Psoas muscle (tissue), 8 donors: Measurements from ENCODE around the gene BTNL8. TPM values are rescaled to one million over a fixed set of nuclear protein-coding genes. Genes with fewer than 3 reads are reported as not detected.
"Not testable (repeated sequence)": the region's sequence is repeated elsewhere in the genome, so short reads cannot be mapped to it uniquely, and the experiment has no call there.

Experiments used
- ATAC-seq, 4 donors: fragments of 200-7000 bp; cut with Tn5 transposase; one replicate each; pipeline ENCODE4 v1.9.1; 2020; ENCODE audit warnings: moderate library complexity in 3 of 4, mild to moderate bottlenecking in 2 of 4
- DNase-seq, 2 donors: peaks; one replicate each; pipeline ENCODE4 v3.0.0-alpha.2; 2020
- H3K27ac ChIP-seq: fragments of 200-600 bp; one replicate; pipeline ENCODE4 v1.8.0; 2022
- H3K27me3 ChIP-seq, 3 donors: fragments of 200-600 bp in 1 of 3; one replicate each; pipeline versions ENCODE4 v1.6.1 to v1.8.0; 2013 to 2022; ENCODE audit warnings: low read length in 2 of 3, mild to moderate bottlenecking in 2 of 3, moderate library complexity in 1 of 3; ENCODE audit not compliant: insufficient read depth in 3 of 3
- H3K36me3 ChIP-seq, 2 donors: fragments of 200-600 bp in 1 of 2; one replicate each; pipeline versions ENCODE4 v1.6.1 to v1.8.0; 2013 to 2022; ENCODE audit warnings: low read depth in 1 of 2, mild to moderate bottlenecking in 1 of 2, moderate library complexity in 1 of 2; ENCODE audit not compliant: insufficient read depth in 1 of 2
- H3K4me1 ChIP-seq: fragments of 200-600 bp; one replicate; pipeline ENCODE4 v1.8.0; 2022
- H3K4me3 ChIP-seq: fragments of 200-600 bp; one replicate; pipeline ENCODE4 v1.8.0; 2022; ENCODE audit warnings: mild to moderate bottlenecking
- H3K9me3 ChIP-seq: fragments of 200-600 bp; one replicate; pipeline ENCODE4 v1.8.0; 2022
- WGBS, 3 donors: extraction: QIAGEN DNeasy Blood & Tissue Kit; methylation state at CpG; one replicate each; pipeline versions ENCODE4 v1.1.6 to v1.1.7; 2013; 5-methylcytosine and 5-hydroxymethylcytosine counted together
- intact Hi-C, 2 donors: fragments of 100-400 bp; cut with DNase I; formaldehyde crosslinking; loops; one replicate each; pipeline versions ENCODE4 v1.11.0 to v1.14.2; 2022
- polyA plus RNA-seq, 3 donors: library from polyadenylated mRNA; stranded (reverse); fragments of 200-250 nt; gene quantifications; one replicate each; pipeline ENCODE4 v1.2.3, GENCODE V29; 2013
- total RNA-seq, 4 donors: library from RNA; stranded (reverse); fragmentation: NEBNext Ultra II Directional in 2 of 4; extraction: Animal tissue kit (Norgen Biotek cat#: 25700) in 2 of 4; gene quantifications; one replicate each; pipeline versions ENCODE4 v1.2.1 to v1.2.4, GENCODE V29; 2021 to 2023
- TF ChIP-seq, protein P1 (sequence below): fragments of 200-600 bp; IDR thresholded peaks from one replicate; pipeline ENCODE4 v1.8.0; 2022; ENCODE audit warnings: antibody characterized with exemption
- donor health status: healthy with polysubstance abuse.
- donor health status: DM: no; HTN: no; CAD: no; lungs with moderate emphysema.
- donor health status: Bipolar disorder and iron deficiency.
- donor health status: healthy.
- donor health status: DM: yes; HTN: yes; CAD: no.
- donor health status: DM: no; HTN: no; CAD: no.
- donor health status: DM: no; HTN: no; CAD: no.
- donor health status: DM: yes; HTN: yes; CAD: no.

Gene BTNL8
- total and polyA plus RNA-seq, 7 donors: 0.09 to 0.46 (median 0.19) TPM; not detected in 2

DNA sequence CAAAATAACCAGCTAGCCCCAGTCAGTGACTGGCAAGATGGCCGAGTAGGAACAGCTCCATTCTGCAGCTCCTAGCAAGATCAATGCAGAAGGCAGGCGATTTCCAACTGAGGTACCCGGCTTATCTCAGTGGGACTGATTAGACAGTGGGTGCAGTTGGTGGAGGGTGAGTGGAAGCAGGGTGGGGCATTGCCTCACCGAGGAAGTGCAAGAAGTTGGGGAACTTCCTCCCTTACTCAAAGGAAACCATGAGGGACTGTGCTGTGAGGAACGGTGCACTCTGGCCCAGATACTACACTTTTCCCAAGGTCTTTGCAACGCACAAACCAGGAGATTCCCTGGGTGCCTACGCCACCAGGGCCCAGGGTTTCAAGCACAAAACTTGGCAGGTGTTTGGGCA lies 9.6 kb upstream of the BTNL8 start:
- Histone ChIP-seq H3K27me3 (no peaks in the 10 kb centered on the region), H3K36me3 (no peaks in the 10 kb centered on the region), H3K27ac (no peak overlapping the region), H3K4me1 (no peaks in the 10 kb centered on the region), H3K4me3 (no peak overlapping the region), H3K9me3 (no peaks in the 10 kb centered on the region)
- DNase-seq (no peak), ATAC-seq (no peak)
- 74 to 81% (median 77%) methylated on average over 7 of the region's 7 CpGs for WGBS, 3 donors
- TF ChIP-seq, protein P1, sequence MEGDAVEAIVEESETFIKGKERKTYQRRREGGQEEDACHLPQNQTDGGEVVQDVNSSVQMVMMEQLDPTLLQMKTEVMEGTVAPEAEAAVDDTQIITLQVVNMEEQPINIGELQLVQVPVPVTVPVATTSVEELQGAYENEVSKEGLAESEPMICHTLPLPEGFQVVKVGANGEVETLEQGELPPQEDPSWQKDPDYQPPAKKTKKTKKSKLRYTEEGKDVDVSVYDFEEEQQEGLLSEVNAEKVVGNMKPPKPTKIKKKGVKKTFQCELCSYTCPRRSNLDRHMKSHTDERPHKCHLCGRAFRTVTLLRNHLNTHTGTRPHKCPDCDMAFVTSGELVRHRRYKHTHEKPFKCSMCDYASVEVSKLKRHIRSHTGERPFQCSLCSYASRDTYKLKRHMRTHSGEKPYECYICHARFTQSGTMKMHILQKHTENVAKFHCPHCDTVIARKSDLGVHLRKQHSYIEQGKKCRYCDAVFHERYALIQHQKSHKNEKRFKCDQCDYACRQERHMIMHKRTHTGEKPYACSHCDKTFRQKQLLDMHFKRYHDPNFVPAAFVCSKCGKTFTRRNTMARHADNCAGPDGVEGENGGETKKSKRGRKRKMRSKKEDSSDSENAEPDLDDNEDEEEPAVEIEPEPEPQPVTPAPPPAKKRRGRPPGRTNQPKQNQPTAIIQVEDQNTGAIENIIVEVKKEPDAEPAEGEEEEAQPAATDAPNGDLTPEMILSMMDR: no peak
- intact Hi-C loops: no loop called here

DNA sequence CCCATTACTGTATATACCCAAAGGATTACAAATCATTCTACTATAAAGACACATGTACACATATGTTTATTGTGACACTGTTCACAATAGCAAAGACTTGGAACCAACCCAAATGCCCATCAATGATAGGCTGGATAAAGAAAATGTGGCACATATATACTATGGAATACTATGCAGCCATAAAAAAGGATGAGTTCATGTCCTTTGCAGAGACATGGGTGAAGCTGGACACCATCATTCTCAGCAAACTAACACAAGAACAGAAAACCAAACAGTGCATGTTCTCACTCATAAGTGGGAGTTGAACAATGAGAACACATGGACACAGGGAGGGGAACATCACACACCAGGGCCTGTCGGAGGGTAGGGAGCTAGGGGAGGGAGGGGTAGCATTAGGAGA lies 3.6 kb upstream of the BTNL8 start:
- H3K36me3 ChIP-seq, H3K9me3 ChIP-seq, H3K4me3 ChIP-seq, H3K4me1 ChIP-seq, H3K27me3 ChIP-seq, ATAC-seq, DNase-seq, H3K27ac ChIP-seq, intact Hi-C loops: not testable (repeated sequence)
- 92 to 100% (median 97%) methylated on average over 1 of the region's 1 CpG for WGBS, 3 donors

DNA sequence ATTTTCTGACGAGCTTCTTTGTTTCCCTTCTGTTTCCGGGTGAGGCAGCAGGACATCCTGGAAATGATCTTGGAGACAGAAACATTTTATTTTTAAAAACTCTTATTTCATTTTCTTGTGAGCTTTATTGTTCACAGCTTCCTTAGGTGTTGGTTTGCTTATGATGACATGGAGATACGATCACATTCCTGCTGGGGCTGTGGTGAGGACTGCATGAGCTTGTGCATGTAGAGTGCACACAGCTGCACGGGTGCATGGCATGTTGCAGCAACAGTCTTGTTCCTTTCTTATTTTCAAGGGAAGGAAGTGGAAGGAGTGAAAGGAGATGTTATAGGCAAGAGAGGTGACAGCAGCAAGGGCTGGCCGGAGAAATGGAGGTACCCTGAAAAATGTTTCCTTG lies 1.2 kb downstream of the BTNL8 start:
- Histone ChIP-seq H3K4me1 (no peaks in the 10 kb centered on the region), H3K36me3 (no peaks in the 10 kb centered on the region), H3K9me3 (peaks cover 5% of the 10 kb centered on the region), H3K27me3 (no peaks in the 10 kb centered on the region), H3K4me3 (no peak overlapping the region), H3K27ac (no peak overlapping the region)
- intact Hi-C loops: no loop called here
- TF ChIP-seq, protein P1: no peak
- no peak for ATAC-seq
- 68 to 75% (median 72%) methylated on average over 5 of the region's 5 CpGs for WGBS, 3 donors
- DNase-seq: no peak

DNA sequence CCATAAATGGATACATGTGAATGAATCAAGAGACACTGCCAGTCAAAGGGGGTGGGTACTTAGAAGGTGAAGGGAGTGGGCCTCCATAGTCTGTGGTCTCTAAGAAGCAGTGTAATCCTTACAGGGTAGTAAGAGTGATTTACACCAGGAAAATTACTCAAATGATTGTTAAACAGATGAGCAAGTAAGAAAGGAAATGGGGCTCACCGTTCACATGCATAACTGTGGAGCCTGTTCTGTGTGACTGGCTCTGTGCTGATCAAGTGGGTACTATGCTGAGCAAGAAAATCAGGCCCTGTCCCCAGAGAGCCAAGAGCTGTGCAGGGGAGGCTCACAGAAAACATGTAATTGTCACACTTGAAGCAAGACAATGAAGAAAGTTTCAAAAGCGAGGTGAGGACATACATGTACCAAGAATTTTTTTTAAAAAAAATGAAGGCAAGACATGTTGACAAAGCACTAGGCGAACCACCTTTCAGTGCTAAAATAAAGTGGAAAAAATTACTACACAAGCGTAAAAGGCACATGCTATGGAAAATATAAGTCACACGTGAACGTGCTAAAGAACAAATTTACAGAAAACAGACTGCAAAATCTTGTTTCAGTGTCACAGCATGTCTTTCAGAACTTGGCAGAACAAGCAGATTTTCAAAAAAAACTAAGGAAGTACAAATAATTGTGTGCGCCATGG lies 2.5 kb downstream of the BTNL8 start:
- ATAC-seq: no peak
- H3K4me3 ChIP-seq: no peak overlapping the region
- DNase-seq: no peak
- intact Hi-C loops: no loop called here
- H3K9me3 ChIP-seq: no peaks in the 10 kb centered on the region
- no peaks in the 10 kb centered on the region for H3K27me3 ChIP-seq
- TF ChIP-seq, protein P1: no peak
- H3K4me1 ChIP-seq: no peaks in the 10 kb centered on the region
- no peaks in the 10 kb centered on the region for H3K36me3 ChIP-seq
- 68 to 71% (median 71%) methylated on average over 7 of the region's 7 CpGs for WGBS, 3 donors
- no peak overlapping the region for H3K27ac ChIP-seq

DNA sequence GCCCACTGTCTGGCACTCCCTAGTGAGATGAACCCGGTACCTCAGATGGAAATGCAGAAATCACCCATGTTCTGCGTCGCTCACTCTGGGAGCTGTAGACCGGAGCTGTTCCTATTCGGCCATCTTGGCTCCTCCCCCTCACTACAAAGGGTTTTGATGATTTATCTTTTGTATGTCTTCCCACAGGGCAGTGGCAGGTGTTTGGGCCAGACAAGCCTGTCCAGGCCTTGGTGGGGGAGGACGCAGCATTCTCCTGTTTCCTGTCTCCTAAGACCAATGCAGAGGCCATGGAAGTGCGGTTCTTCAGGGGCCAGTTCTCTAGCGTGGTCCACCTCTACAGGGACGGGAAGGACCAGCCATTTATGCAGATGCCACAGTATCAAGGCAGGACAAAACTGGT lies 9.4 kb downstream of the BTNL8 start:
- WGBS, 3 donors: 80 to 92% (median 87%) methylated on average over 9 of the region's 9 CpGs
- H3K36me3 ChIP-seq: no peaks in the 10 kb centered on the region
- ATAC-seq (no peak), DNase-seq (no peak)
- H3K4me3 ChIP-seq: no peak overlapping the region
- intact Hi-C loops: no loop called here
- no peaks in the 10 kb centered on the region for H3K27me3 ChIP-seq
- no peaks in the 10 kb centered on the region for H3K4me1 ChIP-seq
- TF ChIP-seq, protein P1: no peak
- no peaks in the 10 kb centered on the region for H3K9me3 ChIP-seq
- H3K27ac ChIP-seq: no peak overlapping the region
